K562 (cell line): ENCODE results near the gene SLC24A4.

ENCODE experiments used
- CBX3 ChIP-seq, 2 experiments: IDR thresholded peaks; 1 replicate in 1 of 2; 2 replicates in 1 of 2; pipeline ENCODE4 v1.6.1; 2012; ENCODE audit warnings: inconsistent platforms in 2 of 2, low read length in 2 of 2, borderline replicate concordance in 1 of 2, control low read depth in 1 of 2
- ELF4 ChIP-seq: fragments of 450-650 bp; formaldehyde crosslinking; IDR thresholded peaks from 2 replicates; pipeline ENCODE4 v1.4.0; 2022; ENCODE audit warnings: missing genetic modification characterization
- KLF13 ChIP-seq: fragments of 450-650 bp; IDR thresholded peaks from 2 replicates; pipeline ENCODE4 v1.6.1; 2016; ENCODE audit warnings: missing genetic modification characterization, low read depth, mild to moderate bottlenecking, missing compliant biosample characterization, moderate library complexity, borderline replicate concordance
- MED1 ChIP-seq: sonication (generic); formaldehyde crosslinking; IDR thresholded peaks from 2 replicates; pipeline ENCODE4 v1.8.1; 2023; ENCODE audit warnings: missing genetic modification reagents, borderline replicate concordance
- RFX5 ChIP-seq: IDR thresholded peaks from 2 replicates; pipeline ENCODE4 v1.6.1; 2011; ENCODE audit warnings: low read depth, mild to moderate bottlenecking, improper control_type of control experiment, low read length
- ZNF445 ChIP-seq: fragments of 250-450 bp; sonication (Bioruptor Pico); IDR thresholded peaks from 2 replicates; pipeline ENCODE4 v1.4.0; 2020; ENCODE audit warnings: low read depth, mild to moderate bottlenecking, moderate library complexity
- TF ChIP-seq, protein P1 (sequence below): fragments of 450-650 bp; IDR thresholded peaks from 2 replicates; pipeline ENCODE4 v1.6.1; 2017; ENCODE audit warnings: antibody characterized with exemption, mild to moderate bottlenecking

DNA sequence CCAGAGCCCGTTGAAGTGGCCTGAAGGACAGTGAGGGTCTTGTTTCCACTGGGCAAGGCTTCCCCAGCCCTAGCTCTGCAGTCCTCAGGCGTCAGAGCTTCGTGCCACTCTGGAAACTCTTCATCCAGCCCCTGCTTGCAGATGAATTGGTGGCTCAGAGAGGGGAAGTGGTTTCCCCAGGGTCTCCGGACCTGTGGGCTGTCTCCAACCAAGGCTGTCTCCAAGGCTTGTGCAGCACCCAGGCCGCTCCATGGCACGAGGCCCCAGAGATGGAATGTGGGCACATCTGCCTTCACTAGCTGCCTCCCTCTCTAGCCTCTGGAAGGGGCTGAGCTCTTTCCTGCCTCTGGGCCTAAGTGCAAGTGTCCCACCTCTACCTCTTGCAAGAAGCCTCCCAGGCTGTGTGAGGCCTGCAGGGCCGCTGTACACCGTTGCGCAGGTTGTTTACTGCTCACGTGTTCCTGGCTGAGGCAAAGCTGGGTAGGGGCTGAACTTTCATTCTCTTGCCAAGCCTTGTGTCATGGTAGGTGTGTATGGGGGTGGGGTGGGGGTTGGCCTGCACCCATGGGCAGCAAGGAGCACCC is 201.7 kb downstream of the SLC24A4 start:
- TF ChIP-seq, protein P1, sequence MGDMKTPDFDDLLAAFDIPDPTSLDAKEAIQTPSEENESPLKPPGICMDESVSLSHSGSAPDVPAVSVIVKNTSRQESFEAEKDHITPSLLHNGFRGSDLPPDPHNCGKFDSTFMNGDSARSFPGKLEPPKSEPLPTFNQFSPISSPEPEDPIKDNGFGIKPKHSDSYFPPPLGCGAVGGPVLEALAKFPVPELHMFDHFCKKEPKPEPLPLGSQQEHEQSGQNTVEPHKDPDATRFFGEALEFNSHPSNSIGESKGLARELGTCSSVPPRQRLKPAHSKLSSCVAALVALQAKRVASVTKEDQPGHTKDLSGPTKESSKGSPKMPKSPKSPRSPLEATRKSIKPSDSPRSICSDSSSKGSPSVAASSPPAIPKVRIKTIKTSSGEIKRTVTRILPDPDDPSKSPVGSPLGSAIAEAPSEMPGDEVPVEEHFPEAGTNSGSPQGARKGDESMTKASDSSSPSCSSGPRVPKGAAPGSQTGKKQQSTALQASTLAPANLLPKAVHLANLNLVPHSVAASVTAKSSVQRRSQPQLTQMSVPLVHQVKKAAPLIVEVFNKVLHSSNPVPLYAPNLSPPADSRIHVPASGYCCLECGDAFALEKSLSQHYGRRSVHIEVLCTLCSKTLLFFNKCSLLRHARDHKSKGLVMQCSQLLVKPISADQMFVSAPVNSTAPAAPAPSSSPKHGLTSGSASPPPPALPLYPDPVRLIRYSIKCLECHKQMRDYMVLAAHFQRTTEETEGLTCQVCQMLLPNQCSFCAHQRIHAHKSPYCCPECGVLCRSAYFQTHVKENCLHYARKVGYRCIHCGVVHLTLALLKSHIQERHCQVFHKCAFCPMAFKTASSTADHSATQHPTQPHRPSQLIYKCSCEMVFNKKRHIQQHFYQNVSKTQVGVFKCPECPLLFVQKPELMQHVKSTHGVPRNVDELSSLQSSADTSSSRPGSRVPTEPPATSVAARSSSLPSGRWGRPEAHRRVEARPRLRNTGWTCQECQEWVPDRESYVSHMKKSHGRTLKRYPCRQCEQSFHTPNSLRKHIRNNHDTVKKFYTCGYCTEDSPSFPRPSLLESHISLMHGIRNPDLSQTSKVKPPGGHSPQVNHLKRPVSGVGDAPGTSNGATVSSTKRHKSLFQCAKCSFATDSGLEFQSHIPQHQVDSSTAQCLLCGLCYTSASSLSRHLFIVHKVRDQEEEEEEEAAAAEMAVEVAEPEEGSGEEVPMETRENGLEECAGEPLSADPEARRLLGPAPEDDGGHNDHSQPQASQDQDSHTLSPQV = no peak
- TF ChIP-seq ELF4 = no peak
- TF ChIP-seq ZNF445 = no peak
- no peak for TF ChIP-seq RFX5
- no peak for TF ChIP-seq CBX3 (IDR thresholded peaks at IDR 0.05; ENCODE audit: borderline replicate concordance in 1 of 2, low read length in 2 of 2)
- no peak for TF ChIP-seq KLF13 (tag)
- TF ChIP-seq MED1 (CRISPR knock-in tag) = no peak
